SU-DHL-6 (cell line): Measurements from ENCODE around the gene VSTM2L.

Source experiments
- CTCF ChIP-seq: fragments of 200-600 bp; sonication (generic); IDR thresholded peaks from one replicate; pipeline ENCODE4 v1.5.1; 2017; ENCODE audit warnings: antibody characterized with exemption, mild to moderate bottlenecking, low read length, moderate library complexity; ENCODE audit not compliant: insufficient read depth, poor library complexity, severe bottlenecking
- EZH2phosphoT487 ChIP-seq: fragments of 200-600 bp; sonication (generic), shearing (Covaris generic); conservative IDR thresholded peaks from 2 replicates; pipeline ENCODE4 v1.6.1; 2018; ENCODE audit warnings: mild to moderate bottlenecking, antibody characterized with exemption, low read length, moderate library complexity, mixed read lengths

GRCh38 chr20:37937686-37938085 is 34.8 kb downstream of the VSTM2L start:
- TF ChIP-seq CTCF (no peak), EZH2phosphoT487 (no peak)
